Measurements from ENCODE around the gene TMEM143. TPM values are rescaled to one million over a fixed set of nuclear protein-coding genes. Genes with fewer than 3 reads are reported as not detected.

Gene TMEM143
- total RNA-seq, 2 experiments from 2014 or later, result 17.1 to 17.9 TPM

- H3K4me3 Mint-ChIP-seq, result no peak overlapping the region
- no peaks in the 10 kb centered on the region for H3K27me3 Mint-ChIP-seq
- intact Hi-C loops (cut with micrococcal nuclease), result loop anchor here (10.0 kb wide), 1 partner anchor 594 kb away; the partner anchor contains the start of gene NOP53
- no peaks in the 10 kb centered on the region for H3K36me3 Mint-ChIP-seq
- no peaks in the 10 kb centered on the region for H3K9me3 Mint-ChIP-seq
- DNase-seq, result no peak
- H3K4me1 Mint-ChIP-seq (ENCODE audit: low read depth), result peaks cover 8% of the 10 kb centered on the region
- ChIA-PET CTCF (interaction anchor here (0.5 to 14.1 kb wide), 3 partner anchors 14 to 123 kb away, joined by 4 to 354 read pairs (median 5); partner anchors contain the start of gene EMP3), POLR2A (no interaction called here)
- H3K27ac Mint-ChIP-seq, result no peak overlapping the region
Measured at GRCh38 chr19:48338253-48338755, 25.4 kb downstream of the TMEM143 start.

DNA sequence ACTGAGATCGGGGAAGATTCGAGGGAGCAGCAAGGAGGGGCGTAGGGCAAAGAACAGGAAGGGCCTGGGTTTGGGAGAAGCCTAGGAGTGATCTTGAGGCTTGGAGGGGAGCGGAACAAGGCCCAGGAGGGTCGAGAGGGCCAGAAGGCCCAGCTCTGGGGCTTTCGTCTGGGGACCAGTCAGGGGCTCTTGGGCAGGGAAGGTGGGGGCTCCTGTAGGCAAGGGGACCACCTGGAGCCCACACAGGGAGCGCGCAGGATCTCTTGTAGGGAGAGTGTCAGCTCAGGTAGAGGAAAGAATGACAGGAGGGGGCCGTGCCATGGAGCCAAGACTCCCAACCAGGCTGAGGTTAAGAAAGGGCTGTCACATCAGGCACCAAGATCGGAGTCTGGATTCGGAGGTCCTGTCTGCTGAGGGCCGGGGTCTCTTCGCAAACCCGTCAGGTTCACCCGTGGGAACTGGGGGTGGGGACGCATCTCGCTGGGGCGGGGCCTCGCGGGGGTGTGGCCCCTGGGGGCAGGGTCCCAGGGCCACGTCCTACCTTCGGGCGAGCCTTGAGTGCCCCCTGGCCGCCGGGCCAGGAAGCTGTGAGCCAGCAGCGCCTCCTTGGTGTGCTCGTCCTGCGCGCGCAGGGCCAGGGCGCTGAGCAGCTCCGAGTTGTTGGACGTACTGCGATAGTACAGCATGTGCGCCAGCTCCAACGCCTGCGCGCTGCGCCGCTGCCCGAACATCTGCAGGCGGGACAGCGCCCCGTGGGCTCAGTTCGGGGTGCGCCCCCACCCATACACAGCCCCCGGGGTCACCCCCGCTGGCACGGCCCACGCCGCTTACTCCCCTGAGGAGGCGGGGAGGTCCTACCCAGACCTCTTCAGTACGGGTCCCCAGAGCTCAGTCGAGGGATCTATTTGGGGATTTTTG is 30.0 kb downstream of the TMEM143 start:
- H3K27me3 Mint-ChIP-seq, result no peaks in the 10 kb centered on the region
- H3K36me3 Mint-ChIP-seq, result peaks cover 17% of the 10 kb centered on the region
- peak overlapping the region; percentile 92 for H3K4me3 Mint-ChIP-seq
- no peaks in the 10 kb centered on the region for H3K9me3 Mint-ChIP-seq
- DNase-seq, result peak; percentile 95
- H3K4me1 Mint-ChIP-seq (ENCODE audit: low read depth), result peaks cover 46% of the 10 kb centered on the region
- CTCF ChIA-PET, result interaction anchor here (0.6 to 14.1 kb wide), 37 partner anchors 10 to 985 kb away, joined by 3 to 354 read pairs (median 4); partner anchors contain the start of genes DHX34, EMP3, GRIN2D and KDELR1
- POLR2A ChIA-PET, result interaction anchor here (0.6 to 3.0 kb wide), 7 partner anchors 10 to 285 kb away, joined by 3 to 41 read pairs (median 3); partner anchors contain the start of genes EMP3, RPL18, SPHK2 and SYNGR4
- intact Hi-C loops (cut with micrococcal nuclease), result loop anchor here (1.0 to 10.0 kb wide), 11 partner anchors 12 to 589 kb away; partner anchors contain the start of genes CARD8, CYTH2, FAM83E and LIG1
- peak overlapping the region; percentile 97 for H3K27ac Mint-ChIP-seq

GRCh38 chr19:48332662-48333466 is 30.9 kb downstream of the TMEM143 start:
- H3K4me1 Mint-ChIP-seq (ENCODE audit: low read depth), result peaks cover 51% of the 10 kb centered on the region
- H3K36me3 Mint-ChIP-seq, result peaks cover 21% of the 10 kb centered on the region
- peak overlapping the region; percentile 97 for H3K27ac Mint-ChIP-seq
- peak overlapping the region; percentile 92 for H3K4me3 Mint-ChIP-seq
- intact Hi-C loops (cut with micrococcal nuclease), result loop anchor here (1.0 to 10.0 kb wide), 11 partner anchors 12 to 588 kb away; partner anchors contain the start of genes CARD8, CYTH2, FAM83E and LIG1
- ChIA-PET POLR2A (interaction anchor here (0.7 to 3.0 kb wide), 3 partner anchors 9 to 129 kb away, joined by 3 to 41 read pairs (median 7); partner anchors contain the start of genes EMP3, SYNGR4 and TMEM143), CTCF (interaction anchor here (0.7 to 14.1 kb wide), 21 partner anchors 13 to 251 kb away, joined by 3 to 354 read pairs (median 5); partner anchors contain the start of genes EMP3, KDELR1, SYNGR4 and TMEM143)
- H3K9me3 Mint-ChIP-seq, result peaks cover 2% of the 10 kb centered on the region
- peak; percentile 97 for DNase-seq
- no peaks in the 10 kb centered on the region for H3K27me3 Mint-ChIP-seq

- no peak for DNase-seq
- peak overlapping the region; percentile 92 for H3K4me3 Mint-ChIP-seq
- POLR2A ChIA-PET, result interaction anchor here (0.7 to 3.0 kb wide), 3 partner anchors 9 to 128 kb away, joined by 3 to 41 read pairs (median 7); partner anchors contain the start of genes EMP3, SYNGR4 and TMEM143
- peaks cover 56% of the 10 kb centered on the region for H3K4me1 Mint-ChIP-seq (ENCODE audit: low read depth)
- CTCF ChIA-PET, result interaction anchor here (0.7 to 14.1 kb wide), 9 partner anchors 13 to 252 kb away, joined by 3 to 354 read pairs (median 15); partner anchors contain the start of genes EMP3, KDELR1 and ZNF114
- H3K27ac Mint-ChIP-seq, result peak overlapping the region; percentile 97
- H3K9me3 Mint-ChIP-seq, result peaks cover 2% of the 10 kb centered on the region
- peaks cover 25% of the 10 kb centered on the region for H3K36me3 Mint-ChIP-seq
- intact Hi-C loops (cut with micrococcal nuclease), result loop anchor here (2.0 to 10.0 kb wide), 9 partner anchors 65 to 588 kb away; partner anchors contain the start of genes CARD8, CYTH2, FAM83E and LIG1
- H3K27me3 Mint-ChIP-seq, result no peaks in the 10 kb centered on the region
Measured at GRCh38 chr19:48332351-48332661, 31.4 kb downstream of the TMEM143 start.

DNA sequence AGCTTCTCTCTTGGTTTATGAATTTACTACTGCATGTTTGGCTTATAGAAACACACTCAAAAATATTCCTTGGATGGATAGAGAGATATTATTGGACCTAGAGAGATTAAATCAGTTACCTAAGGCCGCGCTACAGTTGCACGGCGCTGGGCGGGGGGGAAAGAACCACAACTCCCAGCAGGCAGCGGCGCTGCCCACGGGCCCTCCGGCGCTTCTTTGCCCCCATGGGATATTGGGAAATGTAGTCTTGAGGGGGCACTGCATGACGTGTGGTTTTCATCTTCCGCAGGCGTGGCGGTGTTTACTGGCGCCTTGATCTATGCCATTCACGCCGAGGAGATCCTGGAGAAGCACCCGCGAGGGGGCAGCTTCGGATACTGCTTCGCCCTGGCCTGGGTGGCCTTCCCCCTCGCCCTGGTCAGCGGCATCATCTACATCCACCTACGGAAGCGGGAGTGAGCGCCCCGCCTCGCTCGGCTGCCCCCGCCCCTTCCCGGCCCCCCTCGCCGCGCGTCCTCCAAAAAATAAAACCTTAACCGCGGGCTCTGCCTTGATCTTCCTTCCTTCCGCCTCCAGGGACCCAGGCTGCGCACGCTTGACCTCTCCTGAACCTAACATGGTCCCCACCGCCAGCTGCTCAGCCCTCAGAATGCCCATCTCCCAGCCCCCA is 33.6 kb downstream of the TMEM143 start:
- peak overlapping the region; percentile 72 for H3K4me3 Mint-ChIP-seq
- CTCF ChIA-PET, result interaction anchor here (14.1 kb wide), 1 partner anchor 11 kb away, joined by 354 read pairs; the partner anchor contains the start of gene EMP3
- intact Hi-C loops (cut with micrococcal nuclease), result loop anchor here (5.0 to 10.0 kb wide), 7 partner anchors 67 to 585 kb away; partner anchors contain the start of genes CARD8, FAM83E, LIG1 and LMTK3
- H3K4me1 Mint-ChIP-seq (ENCODE audit: low read depth), result peaks cover 70% of the 10 kb centered on the region
- peaks cover 2% of the 10 kb centered on the region for H3K9me3 Mint-ChIP-seq
- H3K36me3 Mint-ChIP-seq, result peaks cover 41% of the 10 kb centered on the region
- peak; percentile 90 for DNase-seq
- POLR2A ChIA-PET, result interaction anchor here (1.7 kb wide), 1 partner anchor 9 kb away, joined by 7 read pairs; a partner anchor contains a TSS
- H3K27me3 Mint-ChIP-seq, result no peaks in the 10 kb centered on the region
- peak overlapping the region; percentile 91 for H3K27ac Mint-ChIP-seq

DNA sequence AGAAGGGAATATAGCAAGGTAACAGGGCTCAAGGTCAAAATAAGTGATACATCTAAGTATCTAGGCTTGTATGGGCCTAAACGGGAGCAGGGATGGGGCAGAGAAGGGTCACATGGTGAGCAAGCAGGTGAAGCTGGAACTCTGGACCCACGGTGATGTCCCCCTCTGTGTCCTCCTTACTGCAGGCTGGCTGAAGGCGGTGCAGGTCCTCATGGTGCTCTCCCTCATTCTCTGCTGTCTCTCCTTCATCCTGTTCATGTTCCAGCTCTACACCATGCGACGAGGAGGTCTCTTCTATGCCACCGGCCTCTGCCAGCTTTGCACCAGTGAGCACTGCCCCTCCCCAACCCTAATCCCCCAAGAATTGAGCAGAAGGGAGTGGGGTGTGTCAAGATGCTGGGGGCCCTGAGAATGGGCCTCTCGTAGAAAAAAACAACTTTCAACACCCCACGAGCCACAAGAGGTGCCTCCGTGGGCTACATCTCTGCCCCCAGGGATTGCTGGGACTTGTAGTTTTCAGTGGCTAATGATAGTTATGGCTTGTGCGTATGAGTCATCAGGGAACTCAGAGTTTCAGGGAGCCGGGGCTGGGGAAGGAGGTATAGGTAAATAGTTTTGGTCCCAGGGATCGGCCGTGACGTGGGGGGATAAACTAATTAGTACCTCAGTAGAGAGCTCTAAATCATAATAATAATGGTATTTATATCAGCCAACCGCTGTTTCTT is 34.4 kb downstream of the TMEM143 start:
- peaks cover 41% of the 10 kb centered on the region for H3K36me3 Mint-ChIP-seq
- peak overlapping the region; percentile 91 for H3K27ac Mint-ChIP-seq
- H3K27me3 Mint-ChIP-seq, result no peaks in the 10 kb centered on the region
- peak overlapping the region; percentile 72 for H3K4me3 Mint-ChIP-seq
- peaks cover 67% of the 10 kb centered on the region for H3K4me1 Mint-ChIP-seq (ENCODE audit: low read depth)
- intact Hi-C loops (cut with micrococcal nuclease), result loop anchor here (10.0 kb wide), 3 partner anchors 255 to 815 kb away; partner anchors contain the start of genes NAPA and PPP1R15A
- H3K9me3 Mint-ChIP-seq, result peaks cover 2% of the 10 kb centered on the region
- POLR2A ChIA-PET, result interaction anchor here (0.9 to 1.7 kb wide), 2 partner anchors 8 to 35 kb away, joined by 3 to 7 read pairs; partner anchors contain the start of gene SYNGR4
- CTCF ChIA-PET, result interaction anchor here (14.1 kb wide), 1 partner anchor 10 kb away, joined by 354 read pairs; the partner anchor contains the start of gene EMP3
- peak; percentile 60 for DNase-seq

DNA sequence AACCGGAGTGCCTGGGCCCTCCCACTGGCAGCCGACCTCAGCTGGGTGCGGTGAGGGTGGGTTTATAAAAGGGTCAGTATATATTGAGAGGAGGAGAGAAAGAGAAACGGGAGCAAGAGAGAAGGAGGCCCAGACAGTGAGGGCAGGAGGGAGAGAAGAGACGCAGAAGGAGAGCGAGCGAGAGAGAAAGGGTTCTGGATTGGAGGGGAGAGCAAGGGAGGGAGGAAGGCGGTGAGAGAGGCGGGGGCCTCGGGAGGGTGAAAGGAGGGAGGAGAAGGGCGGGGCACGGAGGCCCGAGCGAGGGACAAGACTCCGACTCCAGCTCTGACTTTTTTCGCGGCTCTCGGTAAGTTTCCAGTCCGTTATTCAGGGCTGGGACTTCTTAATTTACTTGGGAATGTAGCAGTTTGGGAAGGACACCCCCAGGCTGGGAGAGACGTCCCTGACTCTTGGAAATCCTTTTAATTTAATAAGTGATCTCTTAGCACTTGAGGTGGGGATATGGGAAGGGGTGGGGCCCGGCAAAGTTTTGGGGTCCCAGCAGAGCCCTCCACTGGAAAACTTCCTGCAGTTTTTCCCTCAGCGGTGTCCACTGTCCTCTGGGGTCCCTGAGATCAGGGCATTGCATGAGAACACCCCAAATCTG is 38.4 kb downstream of the TMEM143 start, which contains the start of gene EMP3:
EMP3 (plus strand) TSS at position 288 of the 646 bp plus-strand sequence. CDS start 1,293 bp downstream, outside the sequence.
- peak; percentile 94 for DNase-seq
- H3K27ac Mint-ChIP-seq, result peak within 1 kb of the TSS; percentile 93
- POLR2A ChIA-PET, result interaction anchor here (1.1 to 5.8 kb wide), 2 partner anchors 8 to 38 kb away, joined by 3 to 41 read pairs; no protein-coding TSS in a partner anchor
- CTCF ChIA-PET, result interaction anchor here (0.6 to 13.7 kb wide), 6 partner anchors 9 to 841 kb away, joined by 3 to 354 read pairs (median 3); partner anchors contain the start of gene KPTN
- H3K4me3 Mint-ChIP-seq, result peak within 1 kb of the TSS; percentile 82
- peaks cover 35% of the 10 kb centered on the region for H3K36me3 Mint-ChIP-seq
- peaks cover 75% of the 10 kb centered on the region for H3K4me1 Mint-ChIP-seq (ENCODE audit: low read depth)
- peaks cover 2% of the 10 kb centered on the region for H3K9me3 Mint-ChIP-seq
- intact Hi-C loops (cut with micrococcal nuclease), result loop anchor here (10.0 kb wide), 3 partner anchors 259 to 811 kb away; partner anchors contain the start of genes NAPA and PPP1R15A
- H3K27me3 Mint-ChIP-seq, result no peaks in the 10 kb centered on the region

- peaks cover 13% of the 10 kb centered on the region for H3K36me3 Mint-ChIP-seq
- POLR2A ChIA-PET, result interaction anchor here (0.6 to 5.8 kb wide), 4 partner anchors 8 to 211 kb away, joined by 3 to 41 read pairs (median 6); partner anchors contain the start of gene PLA2G4C
- intact Hi-C loops (cut with micrococcal nuclease), result loop anchor here (1.0 to 10.0 kb wide), 7 partner anchors 11 to 807 kb away; partner anchors contain the start of genes GRWD1, NAPA, PPP1R15A and SYNGR4
- CTCF ChIA-PET, result interaction anchor here (0.6 to 13.7 kb wide), 9 partner anchors 9 to 263 kb away, joined by 3 to 354 read pairs (median 5); partner anchors contain the start of genes KDELR1, SYNGR4 and TMEM143
- H3K27me3 Mint-ChIP-seq, result no peaks in the 10 kb centered on the region
- no peaks in the 10 kb centered on the region for H3K9me3 Mint-ChIP-seq
- peaks cover 51% of the 10 kb centered on the region for H3K4me1 Mint-ChIP-seq (ENCODE audit: low read depth)
- peak overlapping the region; percentile 88 for H3K4me3 Mint-ChIP-seq
- DNase-seq, result peak; percentile 99
- H3K27ac Mint-ChIP-seq, result peak overlapping the region; percentile 99
Measured at GRCh38 chr19:48321622-48322591, 41.8 kb downstream of the TMEM143 start.

All from activated CD4-positive, alpha-beta memory T cell treated with anti-CD3 and anti-CD28 coated beads for 36 hours (primary cell).